AG04450 (cell line): Measurements from ENCODE around the gene PLAC9. TPM values are rescaled to one million over a fixed set of nuclear protein-coding genes. Genes with fewer than 3 reads are reported as not detected.
"Not testable (repeated sequence)": the region's sequence is repeated elsewhere in the genome, so short reads cannot be mapped to it uniquely, and the experiment has no call there.

ENCODE experiments used
- CTCF ChIA-PET: fragments of 300-600, 350-600 bp; formaldehyde crosslinking; extraction: SDS; loops from one replicate; lab custom pipeline; 2022; ENCODE audit warnings: antibody characterized with exemption, inconsistent platforms; lab: Charles Lee
- POLR2A ChIA-PET: fragments of 350-600 bp; formaldehyde crosslinking; extraction: SDS; loops from one replicate; lab custom pipeline; 2021; ENCODE audit warnings: antibody characterized with exemption, inconsistent platforms; lab: Yijun Ruan, JAX
- DNase-seq: peaks from one replicate; pipeline ENCODE4 v3.0.0-alpha.2; 2011; ENCODE audit warnings: low read depth, low spot score
- H3K27ac ChIP-seq: one replicate; pipeline ENCODE4 v1.5.1; 2012; ENCODE audit warnings: low read depth, low read length, control low read depth
- H3K27me3 ChIP-seq: one replicate; pipeline ENCODE4 v1.6.0; 2012; ENCODE audit warnings: low read length; ENCODE audit not compliant: control insufficient read depth, insufficient read depth
- H3K4me3 ChIP-seq: 2 replicates; pipeline ENCODE4 v1.5.1; 2011; ENCODE audit warnings: mild to moderate bottlenecking, low read depth, low read length, control low read depth
- H3K9me3 ChIP-seq: 2 replicates; pipeline ENCODE4 v1.5.1; 2012; ENCODE audit warnings: low read length; ENCODE audit not compliant: control insufficient read depth, insufficient read depth
- polyA plus RNA-seq: library from polyadenylated mRNA; depleted of rRNA; stranded (reverse); fragments of >200 nt; gene quantifications from 2 replicates; pipeline ENCODE4 v1.2.3, GENCODE V29; 2011
- TF ChIP-seq, protein P1 (sequence below): IDR thresholded peaks from 2 replicates; pipeline ENCODE4 v1.5.1; 2011; ENCODE audit warnings: low read depth, low read length, control low read depth, inconsistent platforms

PLAC9 gene
- polyA plus RNA-seq, 1 experiment: 11.5 TPM

DNA sequence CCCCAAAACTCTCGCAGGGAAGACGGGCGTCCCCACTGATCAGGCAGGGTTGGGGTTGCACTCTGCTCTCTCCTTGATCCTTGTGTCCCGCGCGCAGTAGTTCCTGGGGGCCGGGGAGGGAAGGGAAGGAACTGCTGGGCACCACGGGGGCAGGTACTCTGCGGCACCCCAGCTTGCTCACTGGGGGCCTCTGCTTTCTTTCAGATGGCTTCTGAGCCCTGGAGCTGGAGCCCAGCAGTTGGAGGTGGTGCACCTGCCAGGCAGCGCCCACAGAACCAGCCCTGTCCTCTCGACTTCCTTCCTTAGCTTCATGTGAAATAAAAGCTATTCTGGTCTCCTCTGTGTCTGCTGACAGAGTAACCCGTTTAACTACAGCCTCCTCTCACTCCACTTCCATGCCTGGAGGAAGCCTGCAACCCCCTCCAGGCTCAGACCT is 12.2 kb downstream of the PLAC9 start:
- TF ChIP-seq, protein P1, sequence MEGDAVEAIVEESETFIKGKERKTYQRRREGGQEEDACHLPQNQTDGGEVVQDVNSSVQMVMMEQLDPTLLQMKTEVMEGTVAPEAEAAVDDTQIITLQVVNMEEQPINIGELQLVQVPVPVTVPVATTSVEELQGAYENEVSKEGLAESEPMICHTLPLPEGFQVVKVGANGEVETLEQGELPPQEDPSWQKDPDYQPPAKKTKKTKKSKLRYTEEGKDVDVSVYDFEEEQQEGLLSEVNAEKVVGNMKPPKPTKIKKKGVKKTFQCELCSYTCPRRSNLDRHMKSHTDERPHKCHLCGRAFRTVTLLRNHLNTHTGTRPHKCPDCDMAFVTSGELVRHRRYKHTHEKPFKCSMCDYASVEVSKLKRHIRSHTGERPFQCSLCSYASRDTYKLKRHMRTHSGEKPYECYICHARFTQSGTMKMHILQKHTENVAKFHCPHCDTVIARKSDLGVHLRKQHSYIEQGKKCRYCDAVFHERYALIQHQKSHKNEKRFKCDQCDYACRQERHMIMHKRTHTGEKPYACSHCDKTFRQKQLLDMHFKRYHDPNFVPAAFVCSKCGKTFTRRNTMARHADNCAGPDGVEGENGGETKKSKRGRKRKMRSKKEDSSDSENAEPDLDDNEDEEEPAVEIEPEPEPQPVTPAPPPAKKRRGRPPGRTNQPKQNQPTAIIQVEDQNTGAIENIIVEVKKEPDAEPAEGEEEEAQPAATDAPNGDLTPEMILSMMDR: no peak

DNA sequence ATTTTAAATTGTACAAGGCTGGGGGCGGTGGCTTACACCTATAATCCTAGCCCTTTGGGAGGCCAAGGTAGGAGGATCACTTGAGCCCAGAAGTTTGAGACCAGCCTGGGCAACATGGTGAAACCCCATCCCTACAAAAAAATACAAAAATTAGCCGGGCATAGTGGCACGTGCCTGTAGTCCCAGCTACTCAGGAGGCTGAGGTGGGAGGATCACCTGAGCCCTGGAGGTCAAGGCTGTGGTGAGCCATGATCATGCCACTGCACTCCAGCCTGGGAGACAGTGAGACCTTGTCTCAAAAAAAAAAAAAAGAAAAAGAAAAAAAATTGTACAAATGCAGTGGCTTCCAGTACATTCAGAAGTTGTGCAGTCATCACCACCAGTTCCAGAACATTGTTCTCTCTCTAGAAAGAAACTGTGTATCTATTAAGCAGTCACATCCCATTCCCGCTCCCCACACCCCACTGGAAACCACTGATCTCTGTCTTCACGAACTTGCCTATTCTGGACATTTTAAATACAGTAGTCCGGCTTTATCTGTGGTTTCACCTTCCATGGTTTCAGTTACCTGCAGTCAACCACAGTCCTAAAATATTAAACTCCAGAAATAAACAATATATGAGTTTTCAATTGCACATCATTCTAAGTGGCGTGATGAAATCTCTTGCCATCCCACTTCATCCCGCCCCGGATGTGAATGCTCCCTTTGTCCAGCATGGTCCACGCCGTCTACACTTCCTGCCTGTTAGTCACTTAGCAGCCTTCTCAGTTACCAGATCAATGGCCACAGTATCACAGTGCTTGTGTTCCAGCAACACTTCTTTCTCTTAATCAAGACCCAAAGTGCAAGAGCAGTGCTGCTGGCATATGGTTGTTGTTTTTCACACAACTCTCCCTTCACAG is 13.1 kb downstream of the PLAC9 start:
- H3K4me3 ChIP-seq, H3K27me3 ChIP-seq, DNase-seq, POLR2A ChIA-PET, H3K9me3 ChIP-seq: not testable (repeated sequence)
- H3K27ac ChIP-seq: peak overlapping the region; percentile 68
- CTCF ChIA-PET: interaction anchor here (1.6 to 3.9 kb wide), 3 partner anchors 30 to 77 kb away, joined by 4 to 73 read pairs (median 15); no protein-coding TSS in a partner anchor

More for the DNA sequence above, 12.2 kb downstream of the PLAC9 start:
- Histone ChIP-seq H3K27me3 (no peaks in the 10 kb centered on the region), H3K9me3 (no peaks in the 10 kb centered on the region), H3K27ac (no peak overlapping the region), H3K4me3 (no peak overlapping the region)
- ChIA-PET CTCF (interaction anchor here (0.9 to 3.9 kb wide), 14 partner anchors 9 to 137 kb away, joined by 3 to 73 read pairs (median 4); partner anchors contain the start of gene PLAC9), POLR2A (interaction anchor here (1.3 kb wide), 1 partner anchor 59 kb away, joined by 4 read pairs; no protein-coding TSS in a partner anchor)
- no peak for DNase-seq

DNA sequence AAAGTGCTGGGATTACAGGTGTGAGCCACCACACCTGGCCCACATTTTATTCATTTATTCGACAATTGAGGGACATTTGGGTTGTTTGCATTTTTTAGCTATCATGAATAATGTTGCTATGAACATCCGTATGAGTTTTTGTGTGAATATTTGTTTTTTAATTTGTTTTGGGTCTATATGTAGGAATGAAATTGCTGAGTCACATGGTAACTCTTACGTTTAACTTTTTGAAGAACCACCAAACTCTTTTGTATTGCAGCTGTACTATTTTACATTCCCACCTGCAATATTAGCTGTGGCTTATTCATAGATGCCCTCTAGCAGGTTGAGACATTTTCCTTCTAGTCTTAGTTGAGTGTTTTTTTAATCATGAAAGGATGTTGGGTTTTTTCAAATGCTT is 14.4 kb downstream of the PLAC9 start:
- ChIA-PET CTCF (interaction anchor here (2.2 kb wide), 1 partner anchor 75 kb away, joined by 15 read pairs; no protein-coding TSS in a partner anchor), POLR2A (interaction anchor here (0.6 kb wide), 1 partner anchor 8 kb away, joined by 9 read pairs; no protein-coding TSS in a partner anchor)
- no peak for DNase-seq
- H3K27me3 ChIP-seq: no peaks in the 10 kb centered on the region
- TF ChIP-seq, protein P1: no peak
- H3K4me3 ChIP-seq: no peak overlapping the region
- H3K9me3 ChIP-seq: no peaks in the 10 kb centered on the region
- H3K27ac ChIP-seq: no peak overlapping the region

DNA sequence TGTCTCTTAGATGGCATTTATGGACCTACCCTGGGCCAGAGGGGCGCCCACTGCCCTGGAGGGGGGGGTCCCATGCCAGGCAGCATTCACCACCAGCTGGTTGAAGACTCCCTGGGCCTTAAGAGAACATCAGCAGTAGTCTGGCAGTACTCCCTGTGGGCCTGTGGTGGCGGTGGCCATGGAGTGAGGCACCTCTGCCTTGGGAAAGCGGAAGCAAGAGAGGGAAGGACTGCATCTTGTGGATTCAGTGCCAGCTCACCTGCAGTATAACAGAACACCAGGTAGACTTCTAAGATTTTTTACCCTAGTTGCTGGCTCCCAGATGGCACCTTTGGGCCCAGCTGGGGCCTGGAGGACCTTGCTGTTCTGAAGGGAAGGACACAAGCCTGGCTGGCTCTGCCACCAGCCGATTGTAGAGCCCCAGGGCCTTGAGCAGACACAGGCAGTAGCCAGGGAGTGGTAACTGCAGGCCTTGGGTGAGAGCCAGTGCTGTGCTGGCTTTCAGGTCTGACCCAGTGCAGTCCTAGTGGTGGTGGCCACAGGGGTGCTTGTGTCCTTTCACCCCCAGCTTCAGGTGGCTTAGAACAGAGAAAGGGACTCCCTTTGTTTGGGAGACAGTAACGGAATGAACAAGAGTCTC is 15.8 kb downstream of the PLAC9 start:
- TF ChIP-seq, protein P1: no peak
- no peak overlapping the region for H3K27ac ChIP-seq
- ChIA-PET CTCF (interaction anchor here (1.0 kb wide), 1 partner anchor 75 kb away, joined by 3 read pairs; no protein-coding TSS in a partner anchor), POLR2A (no interaction called here)
- H3K27me3 ChIP-seq: no peaks in the 10 kb centered on the region
- no peak for DNase-seq
- H3K4me3 ChIP-seq: no peak overlapping the region
- no peaks in the 10 kb centered on the region for H3K9me3 ChIP-seq

DNA sequence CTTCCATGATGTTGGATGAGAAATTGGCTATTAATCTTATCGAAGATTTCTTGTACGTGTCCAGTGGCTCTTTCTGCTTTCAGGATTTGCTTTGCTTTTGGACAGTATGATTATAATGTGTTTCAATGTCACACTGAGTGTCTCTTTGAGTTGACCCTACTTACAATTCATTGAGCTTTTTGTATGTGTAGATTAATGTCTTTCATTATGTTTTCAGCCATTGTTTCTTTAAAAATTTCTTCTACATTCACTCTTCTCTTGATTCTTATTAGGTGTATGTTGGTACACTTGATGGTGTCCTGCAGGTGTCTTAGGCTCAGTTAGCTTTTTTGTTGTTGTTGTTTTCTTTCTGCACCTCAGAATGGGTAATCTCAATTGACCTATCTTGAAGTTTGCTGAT is 16.6 kb downstream of the PLAC9 start:
- no peak overlapping the region for H3K27ac ChIP-seq
- H3K27me3 ChIP-seq: no peaks in the 10 kb centered on the region
- ChIA-PET CTCF (interaction anchor here (1.0 kb wide), 1 partner anchor 74 kb away, joined by 3 read pairs; no protein-coding TSS in a partner anchor), POLR2A (no interaction called here)
- TF ChIP-seq, protein P1: no peak
- no peak overlapping the region for H3K4me3 ChIP-seq
- no peak for DNase-seq
- H3K9me3 ChIP-seq: no peaks in the 10 kb centered on the region
